Karpas-422 (cell line): ENCODE results near the gene PLK4. TPM values are rescaled to one million over a fixed set of nuclear protein-coding genes. Genes with fewer than 3 reads are reported as not detected.
A peak's percentile ranks its signal among the peaks of the same experiment; 100 is the strongest.

Source experiments
- DNase-seq: peaks from one replicate; pipeline ENCODE4 v3.0.0-alpha.2; 2015
- H2AFZ ChIP-seq: fragments of 200-600 bp; sonication (generic); 2 replicates; pipeline ENCODE4 v1.6.1; 2014; ENCODE audit warnings: antibody characterized with exemption, low read length, mixed read lengths
- H3K27ac ChIP-seq: fragments of 200-600 bp; sonication (generic); 2 replicates; pipeline ENCODE4 v1.5.1; 2014; ENCODE audit warnings: mild to moderate bottlenecking, low read length, moderate library complexity
- H3K27me3 ChIP-seq: fragments of 200-600 bp; sonication (generic); 2 replicates; pipeline ENCODE4 v1.6.1; 2014; ENCODE audit warnings: low read length, mixed read lengths
- H3K36me3 ChIP-seq: fragments of 200-600 bp; sonication (generic); 2 replicates; pipeline ENCODE4 v1.6.1; 2014; ENCODE audit warnings: low read length, mixed read lengths; ENCODE audit not compliant: insufficient read depth
- H3K4me1 ChIP-seq: fragments of 200-600 bp; sonication (generic); 2 replicates; pipeline ENCODE4 v1.6.1; 2014; ENCODE audit warnings: mild to moderate bottlenecking, low read length, mixed read lengths
- H3K4me2 ChIP-seq: fragments of 200-600 bp; sonication (generic); 2 replicates; pipeline ENCODE4 v1.6.1; 2014; ENCODE audit warnings: low read length, low read depth, mild to moderate bottlenecking; ENCODE audit not compliant: poor library complexity, severe bottlenecking
- H3K4me3 ChIP-seq: fragments of 200-600 bp; sonication (generic); 2 replicates; pipeline ENCODE4 v1.5.1; 2014; ENCODE audit warnings: mild to moderate bottlenecking, antibody characterized with exemption, low read length, mixed read lengths
- H3K79me2 ChIP-seq: fragments of 200-600 bp; sonication (generic); 2 replicates; pipeline ENCODE4 v1.6.1; 2014; ENCODE audit warnings: mild to moderate bottlenecking, low read length, mixed read lengths
- H3K9ac ChIP-seq: fragments of 200-600 bp; sonication (generic); 2 replicates; pipeline ENCODE4 v1.6.0; 2014; ENCODE audit warnings: low read length
- H3K9me2 ChIP-seq: fragments of 200-600 bp; sonication (generic), shearing (Covaris generic); replicated peaks from 2 replicates; pipeline ENCODE4 v1.6.0; 2014; ENCODE audit warnings: mild to moderate bottlenecking, low read length, moderate library complexity; ENCODE audit not compliant: insufficient read depth
- H3K9me3 ChIP-seq: fragments of 300-700, 200-600 bp; sonication (generic); 2 replicates; pipeline ENCODE4 v1.6.1; 2014; ENCODE audit warnings: low read length, mixed read lengths
- H4K20me1 ChIP-seq: fragments of 200-600 bp; sonication (generic); 2 replicates; pipeline ENCODE4 v1.6.1; 2014; ENCODE audit warnings: mild to moderate bottlenecking, antibody characterized with exemption, low read length, low read depth; ENCODE audit not compliant: insufficient read depth
- total RNA-seq: library from RNA; depleted of rRNA; stranded (reverse); fragments of >200 nt; shearing (Covaris generic); gene quantifications from 2 replicates; pipeline ENCODE4 v1.2.3, GENCODE V29; 2014; ENCODE audit warnings: low replicate concordance; rRNA removed

Gene PLK4
- 31.2 and 68.1 TPM in 2 replicates for total RNA-seq

DNA sequence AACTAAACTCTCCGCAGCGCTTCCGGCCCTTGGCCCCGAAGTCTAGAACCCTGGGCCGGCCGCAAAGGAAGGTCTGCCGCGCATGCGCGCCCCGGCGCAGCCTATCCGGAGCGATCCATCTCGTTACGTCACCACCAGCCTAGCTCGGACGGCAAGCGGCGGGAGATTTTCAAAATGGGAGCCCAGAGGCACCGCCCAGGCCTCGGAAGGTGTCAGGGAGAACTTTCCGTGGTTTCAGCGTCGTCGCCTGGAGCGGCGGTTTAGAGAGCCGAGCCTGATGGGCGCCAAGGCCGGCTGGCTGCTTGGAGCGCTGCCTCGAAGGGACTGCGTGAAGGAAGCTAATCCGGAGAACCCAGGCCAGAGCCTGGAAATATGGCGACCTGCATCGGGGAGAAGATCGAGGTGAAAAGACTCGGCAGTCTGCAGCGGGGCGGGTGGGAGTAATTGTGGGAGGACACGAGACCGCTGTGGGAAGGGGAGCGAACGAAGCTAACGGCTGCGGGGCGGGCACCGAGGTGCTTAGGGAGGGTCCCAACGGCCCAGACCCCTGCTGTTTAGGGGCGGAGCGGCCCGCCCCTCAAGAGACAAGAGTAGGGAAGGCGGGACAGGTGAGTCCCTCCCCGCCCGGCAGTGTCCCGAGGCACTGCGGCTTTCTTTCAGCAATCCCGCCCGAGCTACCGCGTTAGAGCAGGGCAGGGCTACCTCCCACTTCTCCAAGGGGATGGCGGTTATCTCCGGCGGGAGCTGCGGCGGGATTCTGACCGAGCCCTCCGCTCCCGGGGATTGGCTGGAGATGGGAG lies at the start of gene PLK4:
PLK4 (plus strand) TSS at position 131 of the 800 bp plus-strand sequence; CDS start at position 373, 242 bp downstream.
- no peaks in the 10 kb centered on the region for H3K9me3 ChIP-seq
- H3K4me3 ChIP-seq, result peak within 1 kb of the TSS; percentile 85
- peak; percentile 100 for DNase-seq
- peak within 1 kb of the TSS; percentile 66 for H2AFZ ChIP-seq
- peak within 1 kb of the TSS; percentile 86 for H3K9ac ChIP-seq
- peaks cover 73% of the 10 kb centered on the region for H3K79me2 ChIP-seq
- H3K9me2 ChIP-seq, result no peaks in the 10 kb centered on the region
- peaks cover 32% of the 10 kb centered on the region for H3K4me1 ChIP-seq
- H3K27me3 ChIP-seq, result no peaks in the 10 kb centered on the region
- H3K4me2 ChIP-seq, result peak within 1 kb of the TSS; percentile 86
- H3K36me3 ChIP-seq, result peaks cover 32% of the 10 kb centered on the region
- H3K27ac ChIP-seq, result peak within 1 kb of the TSS; percentile 83
- H4K20me1 ChIP-seq, result no peaks in the 10 kb centered on the region

DNA sequence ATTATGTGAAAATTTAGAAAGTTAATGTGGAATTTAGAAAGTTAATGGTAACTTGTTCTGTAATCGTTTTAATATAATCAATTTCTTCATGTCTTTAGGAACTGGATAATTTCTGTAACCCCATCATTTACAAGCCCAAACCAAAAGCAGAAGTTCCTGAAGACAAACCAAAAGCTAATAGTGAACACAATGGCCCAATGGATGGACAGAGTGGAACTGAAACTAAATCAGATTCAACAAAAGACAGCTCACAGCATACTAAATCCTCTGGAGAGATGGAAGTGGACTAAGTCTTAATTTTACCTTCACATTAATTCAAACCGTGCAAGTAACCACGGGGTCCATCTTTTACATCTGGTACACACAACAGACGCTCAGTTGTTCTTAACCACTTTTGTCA lies 48.1 kb upstream of the PLK4 start:
- peak overlapping the region; percentile 65 for H3K4me2 ChIP-seq
- no peaks in the 10 kb centered on the region for H4K20me1 ChIP-seq
- H3K4me3 ChIP-seq, result peak overlapping the region; percentile 46
- H3K4me1 ChIP-seq, result peaks cover 46% of the 10 kb centered on the region
- H3K9me2 ChIP-seq, result no peaks in the 10 kb centered on the region
- H3K27ac ChIP-seq, result peak overlapping the region; percentile 63
- H3K79me2 ChIP-seq, result no peaks in the 10 kb centered on the region
- peak overlapping the region; percentile 26; the same call in 1 of the 2 replicates for H2AFZ ChIP-seq
- peak; percentile 86 for DNase-seq
- peak overlapping the region; percentile 5; the same call in 1 of the 2 replicates for H3K9ac ChIP-seq
- H3K36me3 ChIP-seq, result no peaks in the 10 kb centered on the region
- no peaks in the 10 kb centered on the region for H3K9me3 ChIP-seq
- no peaks in the 10 kb centered on the region for H3K27me3 ChIP-seq

DNA sequence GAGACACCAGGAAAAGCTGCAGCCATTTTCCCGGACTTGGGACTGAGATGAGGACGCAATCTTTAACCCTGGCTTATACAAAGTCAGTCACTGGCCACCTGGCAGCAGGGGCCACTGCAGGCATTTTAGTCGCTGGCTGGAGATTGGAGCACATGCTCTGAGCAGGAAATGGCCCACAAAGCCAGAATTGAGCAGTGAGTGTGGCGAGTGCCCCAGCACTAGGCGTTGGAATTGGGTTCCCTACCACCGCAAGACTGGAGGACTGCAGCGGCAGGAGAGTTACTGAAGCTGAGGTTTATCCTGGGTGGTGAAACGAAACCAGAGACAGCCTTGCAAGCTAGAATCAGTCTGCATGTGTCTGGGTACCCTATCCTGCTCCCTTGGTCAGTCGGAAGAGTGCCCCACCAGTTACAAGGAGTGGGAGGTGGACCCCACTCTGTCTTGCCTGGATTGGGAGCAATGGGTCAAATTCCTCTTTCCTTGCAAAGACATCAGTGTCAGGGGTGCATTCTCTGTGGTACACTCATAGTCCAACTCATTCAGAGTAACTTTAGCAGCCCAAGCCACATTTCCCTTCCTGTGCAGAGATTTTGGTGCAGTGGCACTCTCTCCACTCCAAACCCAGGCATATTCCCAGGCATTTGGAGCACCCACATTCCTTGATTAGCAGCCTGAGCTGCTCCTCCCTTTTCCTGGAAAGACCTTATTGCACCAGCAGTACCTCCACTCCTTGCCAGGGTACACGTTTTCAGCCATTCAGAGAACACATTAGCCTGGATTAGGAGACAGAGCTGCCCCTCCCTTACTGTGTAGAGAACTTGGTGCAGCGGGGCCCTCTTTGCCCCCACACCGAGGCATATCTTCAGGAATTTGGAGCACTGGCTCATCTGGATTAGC lies 36.7 kb upstream of the PLK4 start:
- H3K4me2 ChIP-seq, result no peak overlapping the region
- H3K9me3 ChIP-seq, result peaks cover 15% of the 10 kb centered on the region
- DNase-seq, result no peak
- no peaks in the 10 kb centered on the region for H4K20me1 ChIP-seq
- no peak overlapping the region for H3K4me3 ChIP-seq
- no peak overlapping the region for H3K27ac ChIP-seq
- peaks cover 3% of the 10 kb centered on the region; the same call in 1 of the 2 replicates for H3K79me2 ChIP-seq
- no peak overlapping the region for H2AFZ ChIP-seq
- H3K9me2 ChIP-seq, result no peaks in the 10 kb centered on the region
- no peak overlapping the region for H3K9ac ChIP-seq
- no peaks in the 10 kb centered on the region for H3K27me3 ChIP-seq
- 0 out of 2 replicates have a peak, but pooled peaks cover 4% of the 10 kb centered on the region for H3K36me3 ChIP-seq
- H3K4me1 ChIP-seq, result no peaks in the 10 kb centered on the region

GRCh38 chr4:127844601-127845116 lies 36.0 kb upstream of the PLK4 start:
- no peaks in the 10 kb centered on the region for H3K4me1 ChIP-seq
- H3K9me2 ChIP-seq, result no peaks in the 10 kb centered on the region
- peaks cover 4% of the 10 kb centered on the region; the same call in 1 of the 2 replicates for H3K36me3 ChIP-seq
- DNase-seq, result no peak
- no peaks in the 10 kb centered on the region for H3K27me3 ChIP-seq
- no peak overlapping the region for H2AFZ ChIP-seq
- H3K4me2 ChIP-seq, result no peak overlapping the region
- peaks cover 6% of the 10 kb centered on the region for H3K79me2 ChIP-seq
- no peaks in the 10 kb centered on the region for H4K20me1 ChIP-seq
- no peak overlapping the region for H3K4me3 ChIP-seq
- H3K27ac ChIP-seq, result no peak overlapping the region
- no peak overlapping the region for H3K9ac ChIP-seq
- H3K9me3 ChIP-seq, result peaks cover 18% of the 10 kb centered on the region

DNA sequence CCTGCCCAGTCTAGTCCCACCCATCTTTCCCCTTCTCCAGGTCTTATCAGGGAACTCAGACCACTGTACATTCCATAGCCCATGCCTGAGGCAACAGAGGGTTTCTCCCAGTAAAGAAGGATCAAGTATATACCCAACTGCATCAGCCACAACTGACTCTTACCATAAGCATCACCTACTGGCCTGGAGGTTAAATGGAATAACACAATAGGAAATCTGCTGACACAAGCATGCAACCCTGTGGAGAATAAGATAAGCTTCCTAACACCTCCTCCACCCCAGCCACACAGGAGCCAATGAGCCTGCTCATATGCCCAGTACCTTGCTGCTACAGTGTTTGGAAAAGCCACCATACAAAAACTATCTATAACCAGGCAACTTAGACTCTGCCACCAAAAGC lies 34.6 kb upstream of the PLK4 start:
- Histone ChIP-seq H3K27me3 (no peaks in the 10 kb centered on the region), H4K20me1 (no peaks in the 10 kb centered on the region), H3K9me3 (peaks cover 27% of the 10 kb centered on the region), H3K4me2 (no peak overlapping the region), H3K36me3 (peaks cover 4% of the 10 kb centered on the region; the same call in 1 of the 2 replicates), H3K9me2 (no peaks in the 10 kb centered on the region), H2AFZ (no peak overlapping the region), H3K79me2 (peaks cover 14% of the 10 kb centered on the region), H3K4me3 (no peak overlapping the region), H3K9ac (no peak overlapping the region), H3K4me1 (no peaks in the 10 kb centered on the region), H3K27ac (no peak overlapping the region)
- no peak for DNase-seq

DNA sequence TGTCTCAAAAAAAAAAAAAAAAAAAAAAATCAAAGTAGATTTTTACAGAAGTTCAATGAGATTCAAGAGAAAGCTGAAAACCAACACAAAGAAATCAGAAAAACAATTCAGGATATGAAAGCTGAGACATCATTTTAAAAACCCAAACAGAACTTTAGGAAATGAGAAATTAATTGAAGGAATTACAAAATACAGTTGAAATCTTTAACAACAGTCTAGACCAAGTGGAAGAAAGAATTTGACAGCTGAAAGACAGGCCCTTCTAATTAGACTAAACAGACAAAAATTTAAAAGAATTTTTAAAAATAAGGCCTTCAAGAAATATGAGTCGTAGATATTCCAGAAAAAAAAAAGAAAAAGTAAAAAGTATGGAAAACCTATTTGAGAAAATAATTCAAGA lies 33.9 kb upstream of the PLK4 start:
- Histone ChIP-seq H3K9me2 (no peaks in the 10 kb centered on the region), H4K20me1 (no peaks in the 10 kb centered on the region), H3K9me3 (peaks cover 27% of the 10 kb centered on the region), H2AFZ (no peak overlapping the region), H3K9ac (no peak overlapping the region), H3K4me2 (no peak overlapping the region), H3K79me2 (peaks cover 14% of the 10 kb centered on the region), H3K36me3 (peaks cover 4% of the 10 kb centered on the region; the same call in 1 of the 2 replicates), H3K27ac (no peak overlapping the region), H3K4me3 (no peak overlapping the region), H3K27me3 (no peaks in the 10 kb centered on the region), H3K4me1 (no peaks in the 10 kb centered on the region)
- DNase-seq, result no peak

GRCh38 chr4:127849505-127850234 lies 31.0 kb upstream of the PLK4 start:
- no peak overlapping the region for H3K9ac ChIP-seq
- peaks cover 30% of the 10 kb centered on the region for H3K9me3 ChIP-seq
- H4K20me1 ChIP-seq, result no peaks in the 10 kb centered on the region
- peaks cover 4% of the 10 kb centered on the region; the same call in 1 of the 2 replicates for H3K36me3 ChIP-seq
- no peaks in the 10 kb centered on the region for H3K9me2 ChIP-seq
- H3K27ac ChIP-seq, result no peak overlapping the region
- H3K4me1 ChIP-seq, result no peaks in the 10 kb centered on the region
- peak; percentile 49 for DNase-seq
- peaks cover 14% of the 10 kb centered on the region for H3K79me2 ChIP-seq
- no peak overlapping the region for H3K4me2 ChIP-seq
- H3K4me3 ChIP-seq, result no peak overlapping the region
- H3K27me3 ChIP-seq, result no peaks in the 10 kb centered on the region
- no peak overlapping the region for H2AFZ ChIP-seq
